GM18907 (cell line): ENCODE data around the gene FNIP1.
"Not testable (repeated sequence)": the region's sequence is repeated elsewhere in the genome, so short reads cannot be mapped to it uniquely, and the experiment has no call there.

Experiments
- ATAC-seq: cut with Tn5 transposase; IDR thresholded peaks from one replicate; pipeline ENCODE4 v1.9.1; 2021; ENCODE audit warnings: mild to moderate bottlenecking, moderate library complexity; ENCODE audit not compliant: unreplicated experiment

The FNIP1 gene

GRCh38 chr5:131693894-131694293, 102.9 kb downstream of the FNIP1 start:
- ATAC-seq, result no peak

GRCh38 chr5:131685516-131686171, 111.2 kb downstream of the FNIP1 start:
- no peak for ATAC-seq

GRCh38 chr5:131684595-131684994, 112.2 kb downstream of the FNIP1 start:
- ATAC-seq, result no peak

- ATAC-seq, result no peak
Measured at GRCh38 chr5:131684051-131684450, 112.8 kb downstream of the FNIP1 start.

GRCh38 chr5:131682826-131683225, 114.0 kb downstream of the FNIP1 start:
- ATAC-seq, result no peak

- no peak for ATAC-seq
Measured at GRCh38 chr5:131682175-131682574, 114.6 kb downstream of the FNIP1 start.

GRCh38 chr5:131679911-131680310, 116.9 kb downstream of the FNIP1 start:
- ATAC-seq, result no peak

GRCh38 chr5:131678273-131678672, 118.5 kb downstream of the FNIP1 start:
- ATAC-seq, result not testable (repeated sequence)

- no peak for ATAC-seq
Measured at GRCh38 chr5:131677115-131677514, 119.7 kb downstream of the FNIP1 start.

GRCh38 chr5:131672776-131673175, 124.0 kb downstream of the FNIP1 start:
- ATAC-seq, result peak; percentile 25

GRCh38 chr5:131671994-131672655, 124.7 kb downstream of the FNIP1 start:
- ATAC-seq, result no peak

GRCh38 chr5:131671409-131671808, 125.4 kb downstream of the FNIP1 start:
- peak; percentile 64 for ATAC-seq

GRCh38 chr5:131664929-131665328, 131.9 kb downstream of the FNIP1 start:
- no peak for ATAC-seq

GRCh38 chr5:131661933-131662332, 134.9 kb downstream of the FNIP1 start:
- ATAC-seq, result no peak

- ATAC-seq, result no peak
Measured at GRCh38 chr5:131659841-131660240, 137.0 kb downstream of the FNIP1 start.

GRCh38 chr5:131659290-131659689, 137.5 kb downstream of the FNIP1 start:
- no peak for ATAC-seq

- ATAC-seq, result no peak
Measured at GRCh38 chr5:131654776-131655175, 142.0 kb downstream of the FNIP1 start.

- no peak for ATAC-seq
Measured at GRCh38 chr5:131654309-131654708, 142.5 kb downstream of the FNIP1 start.

GRCh38 chr5:131649161-131649560, 147.7 kb downstream of the FNIP1 start:
- no peak for ATAC-seq

GRCh38 chr5:131647048-131647769, 149.6 kb downstream of the FNIP1 start:
- peak; percentile 77 for ATAC-seq

- no peak for ATAC-seq
Measured at GRCh38 chr5:131644822-131645221, 152.0 kb downstream of the FNIP1 start.

GRCh38 chr5:131644370-131644769, 152.4 kb downstream of the FNIP1 start:
- ATAC-seq, result no peak
